ENCODE results near the gene ZNF385C.

DNA sequence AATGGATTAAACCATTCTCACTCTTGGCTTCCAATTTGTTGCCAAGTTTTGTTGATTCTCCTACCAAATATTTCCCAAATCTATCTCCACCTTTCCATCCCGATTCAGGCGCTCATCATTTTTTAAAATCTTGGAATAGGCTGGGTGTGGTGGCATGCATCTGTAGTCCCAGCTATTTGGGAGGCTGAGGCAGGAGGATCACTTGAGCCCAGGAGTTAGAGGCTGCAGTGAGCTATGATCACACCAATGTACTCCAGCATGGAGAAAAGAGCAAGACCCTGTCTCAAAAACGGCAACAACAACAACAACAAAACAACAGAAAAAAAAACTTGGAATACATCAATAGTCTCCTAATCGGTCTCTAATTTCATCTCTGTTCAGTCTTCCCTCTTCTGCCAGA lies 79.3 kb downstream of the ZNF385C start:
- TF ChIP-seq, protein P1, sequence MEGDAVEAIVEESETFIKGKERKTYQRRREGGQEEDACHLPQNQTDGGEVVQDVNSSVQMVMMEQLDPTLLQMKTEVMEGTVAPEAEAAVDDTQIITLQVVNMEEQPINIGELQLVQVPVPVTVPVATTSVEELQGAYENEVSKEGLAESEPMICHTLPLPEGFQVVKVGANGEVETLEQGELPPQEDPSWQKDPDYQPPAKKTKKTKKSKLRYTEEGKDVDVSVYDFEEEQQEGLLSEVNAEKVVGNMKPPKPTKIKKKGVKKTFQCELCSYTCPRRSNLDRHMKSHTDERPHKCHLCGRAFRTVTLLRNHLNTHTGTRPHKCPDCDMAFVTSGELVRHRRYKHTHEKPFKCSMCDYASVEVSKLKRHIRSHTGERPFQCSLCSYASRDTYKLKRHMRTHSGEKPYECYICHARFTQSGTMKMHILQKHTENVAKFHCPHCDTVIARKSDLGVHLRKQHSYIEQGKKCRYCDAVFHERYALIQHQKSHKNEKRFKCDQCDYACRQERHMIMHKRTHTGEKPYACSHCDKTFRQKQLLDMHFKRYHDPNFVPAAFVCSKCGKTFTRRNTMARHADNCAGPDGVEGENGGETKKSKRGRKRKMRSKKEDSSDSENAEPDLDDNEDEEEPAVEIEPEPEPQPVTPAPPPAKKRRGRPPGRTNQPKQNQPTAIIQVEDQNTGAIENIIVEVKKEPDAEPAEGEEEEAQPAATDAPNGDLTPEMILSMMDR (conservative IDR thresholded peaks at IDR 0.05 in 1 of 2, IDR thresholded peaks at IDR 0.05 in 1 of 2; ENCODE audit: low read depth in 1 of 2, low read length in 2 of 2), result no peak
- no peak for TF ChIP-seq EZH2 (IDR thresholded peaks at IDR 0.05; ENCODE audit: low read length, missing control alignments)
